ENCODE data around the gene CMTM7.
"Not testable (repeated sequence)": the region's sequence is repeated elsewhere in the genome, so short reads cannot be mapped to it uniquely, and the experiment has no call there.

Gene CMTM7

DNA sequence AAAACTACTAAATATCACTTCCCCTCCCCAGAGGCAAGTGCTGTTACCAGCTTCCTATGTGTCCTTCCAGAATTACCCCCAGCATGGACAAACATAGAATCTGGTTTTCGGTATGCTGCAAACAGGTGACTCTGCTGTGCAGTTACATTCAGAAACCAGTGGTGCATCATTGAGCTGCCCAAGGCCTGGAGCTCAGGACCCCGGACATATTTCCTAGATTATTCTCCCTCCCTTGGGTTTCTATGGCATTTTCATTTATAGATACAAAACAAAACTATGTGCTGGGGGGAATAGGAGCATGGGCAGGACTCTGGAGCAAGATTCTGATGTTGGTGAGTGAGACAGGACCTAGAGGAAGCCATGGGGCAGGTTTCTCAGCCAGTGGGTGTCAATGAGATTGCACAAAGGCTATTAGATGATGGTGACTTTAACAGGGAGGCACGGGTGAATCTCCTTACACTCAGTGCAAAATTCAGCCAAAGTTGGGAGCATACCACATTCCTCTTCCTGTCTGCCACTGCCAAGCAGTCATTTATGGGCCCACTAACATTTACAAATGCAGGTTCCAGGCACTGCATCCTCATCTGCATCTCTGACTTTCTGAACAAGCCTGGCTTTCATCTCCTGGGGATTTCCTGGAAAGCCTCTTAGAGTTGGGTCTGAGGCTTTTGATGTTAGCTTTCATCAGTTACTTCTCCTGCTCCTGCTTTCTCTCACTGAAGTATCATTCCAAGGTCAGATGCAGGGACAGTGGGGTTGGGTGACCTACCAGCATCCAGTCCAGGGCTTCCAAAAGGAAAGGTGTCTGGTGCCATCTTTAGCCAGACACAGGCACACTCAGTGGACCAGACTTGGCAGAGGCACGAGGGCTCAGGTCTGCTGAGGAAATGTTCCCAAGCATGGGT, 44.5 kb downstream of the CMTM7 start:
- no peak for DNase-seq

DNA sequence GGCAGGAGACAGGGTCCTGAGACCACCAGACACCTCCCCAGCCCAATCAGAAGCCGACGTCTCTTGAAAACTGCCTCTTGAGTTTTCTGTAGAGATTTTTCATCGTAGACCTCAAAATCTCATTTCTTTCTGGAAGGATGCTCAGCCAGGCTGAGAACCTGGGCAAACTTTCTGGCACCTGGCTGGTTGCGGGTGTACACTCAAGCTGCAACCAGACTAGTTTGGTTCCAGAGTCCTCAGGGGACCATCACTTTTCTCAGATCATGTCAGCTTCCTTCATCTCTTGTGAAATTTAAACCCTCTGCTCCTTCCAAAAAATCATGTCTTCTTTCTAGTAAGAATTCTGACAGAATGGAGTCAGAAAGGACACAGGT, 45.1 kb downstream of the CMTM7 start:
- DNase-seq: no peak

DNA sequence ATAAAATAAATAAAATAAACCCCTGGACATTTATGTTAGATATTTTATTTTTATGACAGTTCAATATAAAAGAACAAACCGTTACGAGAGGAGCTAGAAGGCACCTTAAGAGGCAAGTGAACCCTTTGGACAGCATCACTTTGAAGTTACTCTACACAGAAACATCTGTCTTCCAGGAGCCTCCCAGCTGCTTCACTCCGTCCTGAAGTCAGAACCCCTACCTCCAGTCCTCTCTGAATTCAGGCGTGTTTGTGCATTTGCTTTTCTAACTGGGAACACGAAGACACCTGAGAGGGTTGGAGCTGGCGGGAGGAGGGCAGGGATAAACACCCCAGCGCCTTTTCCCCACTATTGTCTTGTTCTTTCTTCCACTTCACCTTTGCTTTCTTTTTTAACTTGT, 46.2 kb downstream of the CMTM7 start:
- DNase-seq: no peak

DNA sequence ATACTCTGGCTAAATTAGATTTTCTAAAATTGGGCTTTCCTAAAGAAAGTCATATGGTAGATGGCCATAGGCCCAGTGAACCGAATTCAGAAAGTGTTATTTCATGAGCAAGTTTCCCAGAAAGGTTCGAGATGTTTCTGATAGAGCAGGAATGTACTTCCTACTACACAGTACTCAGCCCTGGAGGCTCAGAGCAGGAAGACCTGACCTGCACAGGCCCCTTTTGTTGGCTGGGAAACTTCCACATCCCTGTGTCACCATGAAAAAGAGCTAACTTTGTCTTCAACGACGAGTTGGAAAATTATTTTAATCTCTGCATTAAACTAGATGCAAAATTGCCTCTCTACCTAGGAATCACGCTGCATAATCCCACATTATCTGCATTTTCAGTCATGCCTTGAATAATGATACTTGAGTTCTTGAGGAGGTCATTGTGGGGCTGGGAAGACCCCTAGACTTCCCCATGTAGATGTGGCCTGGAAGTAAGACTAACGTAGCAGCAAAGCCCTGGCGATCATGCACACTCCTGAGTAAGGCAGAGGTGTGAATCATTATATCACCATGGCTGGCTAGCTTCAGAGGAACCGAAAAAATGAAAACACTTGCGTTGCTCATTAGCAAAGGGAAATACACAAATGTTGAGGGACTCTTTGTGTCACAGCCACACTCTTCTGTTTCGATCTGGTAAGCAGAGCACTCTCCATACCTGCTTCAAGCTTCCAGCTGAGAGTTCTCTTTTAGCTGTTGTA, 47.1 kb downstream of the CMTM7 start:
- DNase-seq: no peak

DNA sequence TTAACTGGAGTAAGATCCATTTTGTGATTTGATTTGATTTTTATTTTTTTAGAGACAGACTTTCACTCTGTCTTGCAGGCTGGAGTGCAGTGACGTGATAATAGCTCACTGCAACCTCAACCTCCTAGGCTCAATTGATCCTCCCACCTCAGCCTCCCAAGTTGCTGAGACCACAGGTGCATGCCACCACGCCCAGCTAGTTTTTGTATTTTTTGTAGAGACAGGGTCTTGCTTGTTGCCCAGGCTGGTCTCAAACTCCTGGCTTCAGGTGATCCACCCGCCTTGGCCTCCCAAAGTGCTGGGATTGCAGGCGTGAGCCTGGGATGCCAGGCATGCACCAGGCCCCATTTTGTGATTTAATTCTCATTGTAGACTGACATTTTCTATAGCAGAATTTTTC, 47.8 kb downstream of the CMTM7 start:
- not testable (repeated sequence) for DNase-seq

DNA sequence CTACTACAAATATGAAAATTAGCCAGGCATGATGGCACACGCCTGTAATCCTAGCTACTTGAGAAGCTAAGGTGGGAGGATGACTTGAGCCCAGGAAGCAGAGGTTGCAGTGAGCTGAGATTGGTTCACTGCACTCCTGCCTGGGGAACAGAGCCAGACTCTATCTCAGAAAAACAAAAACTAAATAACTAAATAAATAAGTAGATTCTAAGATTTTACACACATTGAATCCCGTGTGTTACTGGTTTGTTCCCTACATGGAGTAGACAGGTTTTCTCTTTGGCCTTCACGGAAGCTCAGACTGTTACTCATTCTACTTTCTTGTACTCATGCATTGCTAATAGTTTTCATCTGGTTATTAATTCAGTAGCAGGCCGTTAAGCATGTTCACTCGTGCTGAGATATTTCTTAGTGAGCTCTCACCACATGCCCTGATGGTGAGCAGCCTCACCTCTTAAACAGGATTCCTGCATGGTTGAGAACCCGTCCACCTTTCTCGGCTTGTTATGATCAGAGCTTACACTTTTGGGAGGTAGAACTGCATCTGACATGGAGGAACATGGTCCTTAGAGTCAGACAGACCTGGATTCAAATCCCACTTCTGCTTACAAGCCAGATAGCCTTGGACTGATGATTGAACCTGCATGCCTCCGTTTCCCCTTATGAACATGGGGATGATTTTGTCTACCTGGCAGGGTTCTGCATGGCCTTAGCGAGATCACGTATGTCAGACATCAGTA, 49.1 kb downstream of the CMTM7 start:
- no peak for DNase-seq

DNA sequence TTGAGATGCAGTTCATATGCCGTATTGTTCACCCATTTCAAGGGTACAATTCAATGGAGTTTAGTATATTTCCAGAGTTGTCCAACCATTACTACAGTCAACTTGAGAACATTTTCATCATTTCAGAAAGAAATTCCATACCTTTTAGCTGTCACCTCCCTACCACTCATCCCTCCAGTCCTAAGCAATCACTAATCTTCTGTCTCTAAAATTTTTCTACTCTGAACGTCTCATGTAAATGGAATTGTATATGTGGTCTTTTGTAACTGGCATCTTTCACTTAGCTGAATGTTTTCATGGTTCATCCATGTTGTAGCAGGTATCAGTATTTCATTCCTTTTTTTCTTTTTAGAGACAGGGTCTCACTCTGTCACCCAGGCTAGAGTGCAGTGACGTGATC, 51.1 kb downstream of the CMTM7 start:
- no peak for DNase-seq

DNA sequence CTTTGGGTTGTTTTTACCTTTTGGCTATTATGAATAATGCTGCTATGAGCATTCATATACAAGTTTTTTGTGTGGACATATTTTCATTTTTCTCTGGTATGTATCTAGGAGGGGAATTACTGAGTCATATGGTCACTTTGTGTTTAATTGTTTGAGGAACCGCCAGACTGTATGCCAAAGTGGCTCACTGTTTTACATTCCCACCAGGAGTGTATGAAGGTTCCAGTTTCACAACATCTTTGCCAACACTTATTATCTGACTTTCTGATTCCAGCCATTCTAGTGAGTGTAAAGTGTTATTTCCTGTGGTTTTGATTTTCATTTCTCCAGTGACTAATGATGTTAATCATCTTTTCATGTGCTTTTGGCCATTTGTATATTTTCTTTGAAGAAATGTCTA, 51.8 kb downstream of the CMTM7 start:
- DNase-seq: no peak

DNA sequence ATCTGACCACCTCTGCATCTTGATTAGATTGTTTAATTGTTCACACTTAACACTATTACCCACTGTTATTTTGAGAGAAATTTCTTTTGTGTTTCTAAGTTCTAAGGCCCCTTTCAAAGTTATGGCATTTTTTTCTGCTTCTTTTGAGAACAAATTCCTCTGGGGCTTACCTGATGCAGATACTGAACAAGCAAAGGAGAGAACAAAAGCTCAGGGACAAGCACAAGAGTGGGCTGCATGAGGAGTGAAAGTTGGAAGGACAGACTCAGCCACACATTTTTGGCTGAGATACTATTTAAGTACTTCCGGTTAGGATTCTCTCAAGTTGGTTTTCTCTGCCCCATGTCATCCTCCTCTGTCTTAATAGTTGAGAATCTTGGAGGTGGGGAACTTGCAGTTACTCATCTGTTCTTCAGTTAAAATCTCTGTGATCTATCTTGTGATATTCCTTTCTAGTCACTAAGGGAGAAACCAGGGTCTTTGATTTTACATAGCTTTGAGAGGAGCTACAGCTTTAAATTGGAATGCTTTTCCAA, 56.3 kb downstream of the CMTM7 start:
- DNase-seq: no peak

DNA sequence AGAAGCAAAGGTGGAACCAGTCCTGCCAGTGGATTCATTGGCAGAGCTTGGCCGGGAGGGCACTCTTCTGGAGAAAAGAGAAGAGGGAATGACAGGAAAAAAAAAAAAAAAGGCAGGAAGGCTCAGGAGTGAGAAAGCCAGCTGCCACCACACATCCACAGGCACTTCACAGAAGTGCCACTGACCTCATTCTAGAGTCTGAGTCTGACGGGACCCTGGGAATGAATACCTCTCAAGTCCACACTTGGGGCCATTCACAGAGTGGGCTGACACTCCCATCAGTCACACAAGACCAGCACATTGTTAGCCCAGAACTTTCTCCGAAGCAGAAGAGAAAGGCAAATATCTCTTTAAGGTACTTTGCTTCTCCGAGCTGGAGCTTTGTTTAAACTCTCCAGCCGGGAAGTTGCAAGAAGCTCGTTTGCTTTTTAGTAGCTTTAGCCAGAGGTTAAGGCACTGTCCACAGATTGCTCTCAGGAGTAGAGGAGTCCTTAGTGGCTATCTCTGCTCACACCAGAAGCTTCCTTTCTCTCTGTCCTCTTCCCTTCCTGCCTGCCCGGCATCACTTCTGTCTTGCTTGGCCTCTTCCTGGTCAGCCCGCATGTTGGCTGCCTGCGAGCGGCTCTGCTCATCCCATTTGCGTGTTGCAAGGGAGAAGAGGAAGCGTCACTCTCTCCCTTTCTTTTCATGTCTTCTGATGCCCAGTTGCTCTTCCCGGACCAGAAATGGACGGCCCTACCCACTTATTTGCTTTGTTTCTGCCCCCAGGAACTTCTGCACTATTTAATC, 57.2 kb downstream of the CMTM7 start:
- DNase-seq: peak in 11 of 56 donors; percentile 3 to 40 (median 17)

DNA sequence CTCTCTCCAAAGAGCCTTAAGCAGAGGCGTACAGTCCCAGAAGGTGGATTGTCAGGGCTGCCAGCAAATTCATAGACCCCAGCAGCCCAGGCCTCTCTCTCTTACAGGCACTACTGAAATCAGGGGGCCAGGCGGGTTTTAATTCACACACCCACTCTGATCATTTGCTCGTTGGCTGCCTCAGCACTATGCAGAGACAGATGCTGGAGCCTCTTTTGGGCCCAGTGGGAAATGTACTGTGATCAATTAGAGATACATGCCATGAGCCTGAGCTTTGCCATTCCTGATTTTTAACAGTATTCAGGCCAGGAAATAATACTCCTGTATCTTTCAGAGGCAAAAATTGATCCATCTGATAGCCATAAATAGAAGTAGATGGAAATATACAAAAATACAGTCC, 58.0 kb downstream of the CMTM7 start:
- no peak for DNase-seq

DNA sequence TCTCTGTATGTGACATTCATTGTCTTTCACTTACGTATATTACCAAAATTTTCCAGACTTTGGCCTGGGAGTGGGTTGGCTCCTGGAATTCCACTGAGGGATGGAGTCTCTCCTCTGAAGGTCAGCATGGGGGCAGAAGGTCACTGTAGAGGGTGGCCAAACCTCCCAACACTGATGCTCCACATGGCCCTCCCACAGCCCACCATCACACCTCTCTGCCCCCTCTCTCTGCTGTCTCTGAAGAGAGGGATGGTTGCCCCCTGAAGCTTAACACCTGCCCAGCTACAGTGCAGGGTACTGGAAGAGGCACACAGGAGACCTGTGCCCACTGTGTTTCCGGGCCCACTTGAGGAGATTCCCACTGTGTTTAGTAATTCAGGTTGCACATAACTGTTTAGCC, 58.8 kb downstream of the CMTM7 start:
- no peak for DNase-seq

DNA sequence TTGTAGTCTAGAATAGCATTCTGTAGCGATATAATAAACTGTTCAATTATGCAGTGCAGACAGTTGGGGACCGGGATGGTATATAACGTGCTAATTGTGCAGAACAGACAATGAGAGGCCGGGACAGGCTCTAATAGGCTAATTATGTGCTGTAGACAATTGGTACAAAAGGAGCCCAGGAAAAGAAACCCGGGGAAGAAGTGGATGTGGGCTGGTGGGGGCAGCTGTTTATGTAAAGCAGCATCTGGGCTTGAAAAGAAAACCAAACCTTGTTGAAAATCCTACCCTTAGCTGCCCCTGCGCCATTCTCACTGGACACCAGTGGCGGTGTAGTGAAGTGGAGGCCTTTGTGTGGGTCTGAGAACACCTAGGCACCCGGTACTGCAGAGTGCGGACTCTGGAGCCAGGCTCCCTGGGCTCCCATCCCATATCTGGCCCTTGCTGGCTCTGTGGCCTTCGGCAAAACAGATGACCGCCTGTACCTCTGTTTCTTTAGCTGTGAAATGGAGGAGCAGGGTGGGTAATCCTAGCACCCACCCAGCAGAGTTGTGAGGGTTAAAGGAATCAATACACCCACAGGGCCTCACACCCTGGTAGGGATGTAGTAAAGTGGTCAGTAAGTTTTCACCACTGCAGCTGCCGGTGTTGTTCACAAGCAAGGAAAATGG, 59.5 kb downstream of the CMTM7 start:
- no peak for DNase-seq

DNA sequence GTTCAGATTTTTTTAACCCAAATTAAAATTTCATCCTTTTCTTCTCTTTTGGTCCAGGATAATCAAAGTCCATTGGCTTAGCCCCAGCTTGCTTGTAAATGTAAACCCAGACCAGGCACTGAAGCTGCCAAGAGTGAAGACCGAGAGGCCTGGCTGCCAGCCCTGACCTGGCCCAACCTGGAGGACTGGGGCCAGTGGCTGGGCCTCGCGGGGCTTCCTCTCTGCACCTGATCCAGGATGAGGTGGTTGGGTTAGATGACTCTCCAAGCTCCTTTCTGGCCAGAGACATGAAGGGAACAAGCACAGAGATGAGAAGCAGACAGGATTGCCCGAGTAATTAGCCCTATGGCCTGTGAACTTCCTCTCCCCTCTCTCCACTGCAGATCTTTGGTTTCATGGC, 60.4 kb downstream of the CMTM7 start:
- no peak for DNase-seq

DNA sequence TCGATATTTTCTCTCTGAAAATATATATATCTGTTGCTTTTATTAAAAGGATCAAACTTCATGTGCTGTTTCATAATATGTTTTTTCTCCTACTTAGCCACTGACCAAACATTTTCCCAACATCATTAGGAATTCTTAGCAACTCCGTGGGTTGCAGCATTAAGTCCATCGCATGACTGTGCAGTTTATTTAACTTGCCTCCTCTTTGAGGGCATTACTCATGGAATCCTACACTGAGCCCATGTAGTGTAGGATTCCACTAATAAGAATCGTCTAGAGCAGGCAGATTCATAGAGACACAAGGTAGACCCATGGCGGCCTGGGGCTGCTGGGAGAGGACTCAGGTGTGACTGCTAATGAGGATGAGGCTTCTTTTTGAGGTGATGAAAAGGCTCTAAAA, 61.7 kb downstream of the CMTM7 start:
- no peak for DNase-seq

DNA sequence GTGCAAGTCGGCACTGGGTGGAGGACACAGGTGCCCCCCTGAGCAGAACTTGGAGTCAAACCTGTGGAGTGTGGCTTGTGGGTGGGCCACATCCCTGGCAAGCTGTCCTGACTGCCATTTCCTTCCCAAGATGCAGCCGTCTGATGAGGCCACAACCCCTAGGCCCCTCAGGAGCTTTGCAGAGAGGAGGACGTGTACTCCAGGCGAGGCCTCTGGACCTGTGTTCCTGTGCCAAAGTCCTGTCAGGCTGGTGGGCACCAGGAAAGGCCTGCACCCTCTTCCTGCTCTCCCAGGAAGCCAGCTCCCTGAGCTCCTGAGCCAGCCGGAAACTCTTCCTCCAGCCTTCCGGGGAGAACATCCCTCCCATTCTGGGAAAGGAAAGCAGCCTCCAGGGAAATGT, 62.5 kb downstream of the CMTM7 start:
- no peak for DNase-seq

DNA sequence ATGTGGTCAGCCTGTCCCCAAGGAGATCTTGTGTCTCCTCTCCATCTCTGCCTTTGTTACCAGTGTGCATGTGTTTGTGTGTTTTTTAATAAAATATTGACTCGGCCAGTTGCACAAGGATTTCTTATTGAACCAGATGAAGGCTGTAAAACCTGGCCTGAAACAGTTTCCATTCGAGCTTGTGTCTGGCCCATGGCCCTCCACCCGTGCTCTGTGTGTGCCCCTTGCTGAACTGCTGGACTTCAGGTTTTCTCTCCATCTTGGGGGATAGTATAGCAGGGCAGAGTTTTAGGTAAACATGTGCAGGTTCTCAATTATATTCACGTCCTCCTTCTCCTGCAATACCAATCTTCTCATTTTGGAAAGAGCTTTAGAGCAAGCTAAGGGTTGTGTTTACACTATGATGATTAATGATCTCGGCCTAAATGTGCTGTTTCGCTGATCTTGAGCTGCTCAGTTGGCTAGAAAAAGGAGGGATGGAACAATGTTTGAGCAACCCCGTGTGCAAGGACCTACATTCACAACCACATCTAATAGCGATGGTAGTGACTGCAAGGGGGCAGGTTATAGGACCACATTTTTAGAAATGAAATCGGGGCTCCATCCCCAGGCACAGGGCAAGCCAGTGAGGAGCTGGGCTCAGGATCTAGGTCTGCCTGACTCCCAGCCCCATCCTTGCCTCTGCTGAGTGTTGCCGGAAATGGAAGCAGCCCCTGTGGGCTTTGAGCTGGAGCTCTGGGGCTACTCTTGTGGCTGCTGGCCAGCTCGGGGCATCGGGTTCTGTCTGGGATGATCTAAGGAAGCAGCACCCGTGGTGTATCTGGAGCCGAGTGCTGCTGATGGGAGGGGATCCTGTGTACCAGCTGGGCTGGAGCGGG, 63.3 kb downstream of the CMTM7 start:
- DNase-seq: no peak

DNA sequence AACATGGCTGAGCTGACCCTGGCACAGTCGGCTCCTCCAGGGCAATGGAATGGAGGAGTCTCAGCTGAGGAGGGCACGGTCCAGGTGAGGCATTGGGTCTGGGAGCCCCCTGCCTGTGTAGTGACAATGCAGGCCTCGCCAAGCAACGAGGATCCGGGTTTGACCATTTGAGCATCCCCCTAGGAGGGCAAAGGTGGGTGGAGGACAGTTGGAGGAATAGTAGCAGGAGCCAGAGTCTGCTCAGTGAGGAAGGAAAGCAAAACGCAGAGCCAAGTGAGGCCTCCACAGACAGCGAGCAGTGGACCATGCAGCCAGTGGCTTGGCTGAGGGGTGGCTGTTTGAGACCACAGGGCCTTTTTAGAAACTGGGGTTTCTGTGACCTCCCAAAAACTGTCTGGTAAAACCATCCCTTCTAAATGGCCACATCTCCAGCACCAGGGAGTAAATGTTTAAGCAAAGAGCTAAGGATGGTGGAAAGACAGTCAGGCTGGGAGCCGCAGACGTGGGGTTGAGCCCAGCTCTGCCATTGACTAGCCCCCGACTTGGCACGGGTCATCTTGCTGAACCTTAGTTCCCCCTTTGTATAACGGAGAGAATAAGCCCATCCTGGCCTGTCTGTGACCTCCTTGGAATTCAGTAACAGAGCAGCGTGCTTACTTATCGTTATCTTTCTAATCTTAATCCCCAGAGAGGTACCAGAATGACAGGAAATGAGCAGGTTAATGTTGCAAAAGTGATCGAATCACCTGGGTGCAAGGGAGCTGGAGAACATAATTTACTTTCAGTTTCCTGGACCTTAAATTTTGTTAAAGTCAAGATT, 64.2 kb downstream of the CMTM7 start:
- DNase-seq: no peak

Data from amygdala (tissue), 56 donors.